Measurements from ENCODE around the gene MAML3. TPM values are rescaled to one million over a fixed set of nuclear protein-coding genes. Genes with fewer than 3 reads are reported as not detected.

MAML3 gene
- total and polyA plus RNA-seq, 2 experiments from 2014 or later = 4.1 to 11.2 TPM

- H3K9me3 ChIP-seq (ENCODE audit: low read depth) = no peaks in the 10 kb centered on the region
- H3K27me3 ChIP-seq = no peaks in the 10 kb centered on the region
- no peaks in the 10 kb centered on the region for H3K79me2 ChIP-seq
- H3K4me1 ChIP-seq (ENCODE audit: insufficient read depth) = no peaks in the 10 kb centered on the region
- no peaks in the 10 kb centered on the region for H4K20me1 ChIP-seq (ENCODE audit: insufficient read depth, poor library complexity, severe bottlenecking)
- DNase-seq (ENCODE audit: low spot score) = no peak
- no peak overlapping the region for H3K4me2 ChIP-seq
- no peaks in the 10 kb centered on the region for H3K9me2 ChIP-seq (replicated peaks; ENCODE audit: insufficient read depth)
- WGBS (ENCODE audit: low lambda C conversion rate, missing lambda C conversion rate) = 94% methylated on average over 2 of the region's 2 CpGs
- H3K4me3 ChIP-seq = no peak overlapping the region
- no peak overlapping the region for H3K27ac ChIP-seq
- TF ChIP-seq CTCF (IDR thresholded peaks at IDR 0.05; ENCODE audit: poor library complexity) (no peak), EZH2phosphoT487 (IDR thresholded peaks at IDR 0.05; ENCODE audit: low read depth, severe bottlenecking, unreplicated experiment) (no peak), EZH2 (IDR thresholded peaks at IDR 0.05; ENCODE audit: borderline replicate concordance) (no peak)
- no peak overlapping the region for H2AFZ ChIP-seq
- no peaks in the 10 kb centered on the region for H3K36me3 ChIP-seq (replicated peaks; ENCODE audit: insufficient read depth, low read depth)
Observed at GRCh38 chr4:140183270-140183669, 29.3 kb upstream of the MAML3 start.

GRCh38 chr4:140180577-140180976 is 26.6 kb upstream of the MAML3 start:
- no peaks in the 10 kb centered on the region for H3K9me2 ChIP-seq (replicated peaks; ENCODE audit: insufficient read depth)
- H2AFZ ChIP-seq = no peak overlapping the region
- WGBS (ENCODE audit: low lambda C conversion rate, missing lambda C conversion rate) = 92% methylated on average over 3 of the region's 3 CpGs
- no peaks in the 10 kb centered on the region for H3K36me3 ChIP-seq (replicated peaks; ENCODE audit: insufficient read depth, low read depth)
- no peaks in the 10 kb centered on the region for H3K4me1 ChIP-seq (ENCODE audit: insufficient read depth)
- no peaks in the 10 kb centered on the region for H3K27me3 ChIP-seq
- H3K79me2 ChIP-seq = no peaks in the 10 kb centered on the region
- H3K4me2 ChIP-seq = no peak overlapping the region
- no peak overlapping the region for H3K4me3 ChIP-seq
- no peaks in the 10 kb centered on the region for H4K20me1 ChIP-seq (ENCODE audit: insufficient read depth, poor library complexity, severe bottlenecking)
- TF ChIP-seq EZH2 (IDR thresholded peaks at IDR 0.05; ENCODE audit: borderline replicate concordance) = no peak
- no peak for TF ChIP-seq EZH2phosphoT487 (IDR thresholded peaks at IDR 0.05; ENCODE audit: low read depth, severe bottlenecking, unreplicated experiment)
- TF ChIP-seq CTCF (IDR thresholded peaks at IDR 0.05; ENCODE audit: poor library complexity) = no peak
- H3K9me3 ChIP-seq (ENCODE audit: low read depth) = no peaks in the 10 kb centered on the region
- no peak overlapping the region for H3K27ac ChIP-seq
- no peak for DNase-seq (ENCODE audit: low spot score)

GRCh38 chr4:140176735-140177134 is 22.8 kb upstream of the MAML3 start:
- Histone ChIP-seq H3K4me2 (no peak overlapping the region), H3K4me3 (no peak overlapping the region), H3K27me3 (no peaks in the 10 kb centered on the region), H3K9me2 (replicated peaks; ENCODE audit: insufficient read depth) (no peaks in the 10 kb centered on the region), H3K4me1 (ENCODE audit: insufficient read depth) (no peaks in the 10 kb centered on the region), H3K27ac (no peak overlapping the region), H2AFZ (no peak overlapping the region), H3K36me3 (replicated peaks; ENCODE audit: insufficient read depth, low read depth) (no peaks in the 10 kb centered on the region), H3K79me2 (no peaks in the 10 kb centered on the region), H3K9me3 (ENCODE audit: low read depth) (no peaks in the 10 kb centered on the region), H4K20me1 (ENCODE audit: insufficient read depth, poor library complexity, severe bottlenecking) (no peaks in the 10 kb centered on the region)
- WGBS (ENCODE audit: low lambda C conversion rate, missing lambda C conversion rate) = 87% methylated on average over 3 of the region's 3 CpGs
- TF ChIP-seq EZH2phosphoT487 (IDR thresholded peaks at IDR 0.05; ENCODE audit: low read depth, severe bottlenecking, unreplicated experiment) (no peak), CTCF (IDR thresholded peaks at IDR 0.05; ENCODE audit: poor library complexity) (no peak), EZH2 (IDR thresholded peaks at IDR 0.05; ENCODE audit: borderline replicate concordance) (no peak)
- DNase-seq (ENCODE audit: low spot score) = no peak

- H3K36me3 ChIP-seq (replicated peaks; ENCODE audit: insufficient read depth, low read depth) = no peaks in the 10 kb centered on the region
- 79% methylated on average over 2 of the region's 2 CpGs for WGBS (ENCODE audit: low lambda C conversion rate, missing lambda C conversion rate)
- DNase-seq (ENCODE audit: low spot score) = no peak
- H3K9me2 ChIP-seq (replicated peaks; ENCODE audit: insufficient read depth) = no peaks in the 10 kb centered on the region
- no peaks in the 10 kb centered on the region for H3K4me1 ChIP-seq (ENCODE audit: insufficient read depth)
- TF ChIP-seq CTCF (IDR thresholded peaks at IDR 0.05; ENCODE audit: poor library complexity) = no peak
- TF ChIP-seq EZH2phosphoT487 (IDR thresholded peaks at IDR 0.05; ENCODE audit: low read depth, severe bottlenecking, unreplicated experiment) = no peak
- TF ChIP-seq EZH2 (IDR thresholded peaks at IDR 0.05; ENCODE audit: borderline replicate concordance) = no peak
- no peaks in the 10 kb centered on the region for H3K79me2 ChIP-seq
- no peak overlapping the region for H3K27ac ChIP-seq
- H3K4me3 ChIP-seq = no peak overlapping the region
- no peak overlapping the region for H2AFZ ChIP-seq
- no peak overlapping the region for H3K4me2 ChIP-seq
- no peaks in the 10 kb centered on the region for H3K27me3 ChIP-seq
- H4K20me1 ChIP-seq (ENCODE audit: insufficient read depth, poor library complexity, severe bottlenecking) = no peaks in the 10 kb centered on the region
- no peaks in the 10 kb centered on the region for H3K9me3 ChIP-seq (ENCODE audit: low read depth)
Observed at GRCh38 chr4:140174543-140174942, 20.6 kb upstream of the MAML3 start.

Data from hepatocyte (in vitro differentiated cells).